Measurements from ENCODE around the gene STK38. TPM values are rescaled to one million over a fixed set of nuclear protein-coding genes. Genes with fewer than 3 reads are reported as not detected.

STK38 gene
- total and polyA plus RNA-seq, 2 of the 13 experiments (the other 11 are each of a cell fraction or from before 2014, with no cell fraction given) = 10.3 to 20.7 TPM

DNA sequence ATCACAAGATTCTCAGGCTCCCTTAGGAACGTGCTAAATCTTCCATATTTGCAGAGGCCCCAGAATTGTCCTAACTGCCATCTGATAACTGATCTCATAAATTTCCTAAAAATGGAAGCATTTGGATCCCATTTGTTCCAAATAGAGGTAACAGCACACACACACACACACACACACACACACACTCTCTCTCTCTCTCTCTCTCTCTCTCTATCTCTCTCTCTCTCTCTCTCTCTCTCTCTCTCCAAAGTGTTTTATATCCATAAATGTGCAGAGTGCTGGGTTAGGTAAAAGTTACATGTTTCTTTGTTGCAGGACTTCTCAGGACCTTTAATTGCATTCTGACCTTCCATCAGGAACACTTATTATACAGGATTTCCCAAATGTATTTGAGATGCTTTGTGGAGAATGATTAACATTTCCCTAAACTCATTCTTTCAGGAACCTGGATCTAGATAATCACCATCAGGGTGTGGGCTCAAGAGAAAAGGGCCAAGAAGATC is 8.5 kb upstream of the STK38 start:
- no peak for FAIRE-seq
- H3K9ac ChIP-seq (ENCODE audit: insufficient read depth, low read depth, low read length) = no peak overlapping the region
- H3K36me3 ChIP-seq (replicated peaks in 1 of 2; ENCODE audit: control insufficient read depth in 1 of 2, insufficient read depth in 2 of 2, low read length in 2 of 2) = no peaks in the 10 kb centered on the region
- ChIA-PET POLR2A (no interaction called here), CTCF (ENCODE audit: low intra/inter-chr PET ratio, low total read pairs) (no interaction called here)
- no peak overlapping the region for H2AFZ ChIP-seq (ENCODE audit: low read length)
- H4K20me1 ChIP-seq (ENCODE audit: insufficient read depth, low read length) = no peaks in the 10 kb centered on the region
- H3K4me1 ChIP-seq (ENCODE audit: insufficient read depth, low read length) = peaks cover 7% of the 10 kb centered on the region
- H3K27me3 ChIP-seq (ENCODE audit: control insufficient read depth in 1 of 2, insufficient read depth in 2 of 2, low read length in 2 of 2) = no peaks in the 10 kb centered on the region
- no peak overlapping the region for H3K4me3 ChIP-seq (replicated peaks in 1 of 3; ENCODE audit: insufficient read depth in 1 of 3, low read depth in 2 of 3, low read length in 3 of 3)
- intact Hi-C loops (cut with micrococcal nuclease; ENCODE audit: unreplicated experiment) (no loop called here), in situ Hi-C loops (cut with HindIII; ENCODE audit: extremely low pct_ligation_motif_present, low pct_unique_long_range_greater_than_20kb) (no loop called here)
- no peak for TF ChIP-seq PRDM4 (CRISPR knock-in tag; IDR thresholded peaks at IDR 0.05; ENCODE audit: borderline replicate concordance)
- TF ChIP-seq ZNF530 (CRISPR knock-in tag; IDR thresholded peaks at IDR 0.05; ENCODE audit: low read depth) = no peak
- TF ChIP-seq, protein P1, sequence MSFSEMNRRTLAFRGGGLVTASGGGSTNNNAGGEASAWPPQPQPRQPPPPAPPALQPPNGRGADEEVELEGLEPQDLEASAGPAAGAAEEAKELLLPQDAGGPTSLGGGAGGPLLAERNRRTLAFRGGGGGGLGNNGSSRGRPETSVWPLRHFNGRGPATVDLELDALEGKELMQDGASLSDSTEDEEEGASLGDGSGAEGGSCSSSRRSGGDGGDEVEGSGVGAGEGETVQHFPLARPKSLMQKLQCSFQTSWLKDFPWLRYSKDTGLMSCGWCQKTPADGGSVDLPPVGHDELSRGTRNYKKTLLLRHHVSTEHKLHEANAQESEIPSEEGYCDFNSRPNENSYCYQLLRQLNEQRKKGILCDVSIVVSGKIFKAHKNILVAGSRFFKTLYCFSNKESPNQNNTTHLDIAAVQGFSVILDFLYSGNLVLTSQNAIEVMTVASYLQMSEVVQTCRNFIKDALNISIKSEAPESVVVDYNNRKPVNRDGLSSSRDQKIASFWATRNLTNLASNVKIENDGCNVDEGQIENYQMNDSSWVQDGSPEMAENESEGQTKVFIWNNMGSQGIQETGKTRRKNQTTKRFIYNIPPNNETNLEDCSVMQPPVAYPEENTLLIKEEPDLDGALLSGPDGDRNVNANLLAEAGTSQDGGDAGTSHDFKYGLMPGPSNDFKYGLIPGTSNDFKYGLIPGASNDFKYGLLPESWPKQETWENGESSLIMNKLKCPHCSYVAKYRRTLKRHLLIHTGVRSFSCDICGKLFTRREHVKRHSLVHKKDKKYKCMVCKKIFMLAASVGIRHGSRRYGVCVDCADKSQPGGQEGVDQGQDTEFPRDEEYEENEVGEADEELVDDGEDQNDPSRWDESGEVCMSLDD (CRISPR knock-in tag; IDR thresholded peaks at IDR 0.05; ENCODE audit: borderline replicate concordance) = no peak
- no peak for TF ChIP-seq GABPA (IDR thresholded peaks at IDR 0.05; ENCODE audit: low read depth, low read length)
- no peak for TF ChIP-seq GABPA (CRISPR knock-in tag; IDR thresholded peaks at IDR 0.05; ENCODE audit: low read depth)
- no peak for TF ChIP-seq MBD4 (IDR thresholded peaks at IDR 0.05; ENCODE audit: borderline replicate concordance, low read length)
- WGBS (ENCODE audit: low lambda C conversion rate) = 0% methylated on average over 1 of the region's 1 CpG
- no peak for DNase-seq (ENCODE audit: low spot score)
- H3K79me2 ChIP-seq (ENCODE audit: insufficient read depth, low read length) = no peaks in the 10 kb centered on the region
- no peak overlapping the region for H3K27ac ChIP-seq (ENCODE audit: extremely low read length, insufficient read depth, low read length)
- no peak overlapping the region for H3K4me2 ChIP-seq (ENCODE audit: low read depth, low read length)
- BruUV-seq (replicated peaks) = no TSS peak
- H3K9me3 ChIP-seq (ENCODE audit: low read length) = no peaks in the 10 kb centered on the region
- no peak for ATAC-seq
